HG03378 (cell line): ENCODE data around the gene AFG3L2.
"Not testable (repeated sequence)": the region's sequence is repeated elsewhere in the genome, so short reads cannot be mapped to it uniquely, and the experiment has no call there.

Experiments used
- ATAC-seq: cut with Tn5 transposase; IDR thresholded peaks from one replicate; pipeline ENCODE4 v1.9.1; 2021; ENCODE audit warnings: mild to moderate bottlenecking, moderate library complexity; ENCODE audit not compliant: unreplicated experiment

The AFG3L2 gene

GRCh38 chr18:12376754-12377555, at the start of gene AFG3L2:
Gene AFG3L2 (minus strand): TSS chr18:12377227. CDS start chr18:12377082, 145 bp downstream.
- peak; percentile 68 for ATAC-seq

- ATAC-seq: no peak
Measured at GRCh38 chr18:12424252-12424651, 47.2 kb upstream of the AFG3L2 start.

- ATAC-seq: no peak
Measured at GRCh38 chr18:12423820-12424219, 46.8 kb upstream of the AFG3L2 start.

- ATAC-seq: no peak
Measured at GRCh38 chr18:12423393-12423792, 46.4 kb upstream of the AFG3L2 start.

- ATAC-seq: no peak
Measured at GRCh38 chr18:12422936-12423335, 45.9 kb upstream of the AFG3L2 start.

- no peak for ATAC-seq
Measured at GRCh38 chr18:12421732-12422131, 44.7 kb upstream of the AFG3L2 start.

- no peak for ATAC-seq
Measured at GRCh38 chr18:12420821-12421421, 43.9 kb upstream of the AFG3L2 start.

- ATAC-seq: no peak
Measured at GRCh38 chr18:12417687-12418086, 40.7 kb upstream of the AFG3L2 start.

- no peak for ATAC-seq
Measured at GRCh38 chr18:12416098-12416729, 39.2 kb upstream of the AFG3L2 start.

- ATAC-seq: no peak
Measured at GRCh38 chr18:12411456-12411855, 34.4 kb upstream of the AFG3L2 start.

- ATAC-seq: not testable (repeated sequence)
Measured at GRCh38 chr18:12410747-12411146, 33.7 kb upstream of the AFG3L2 start.

GRCh38 chr18:12410081-12410481, 33.1 kb upstream of the AFG3L2 start:
- ATAC-seq: no peak

- ATAC-seq: no peak
Measured at GRCh38 chr18:12409469-12409868, 32.4 kb upstream of the AFG3L2 start.

- no peak for ATAC-seq
Measured at GRCh38 chr18:12408247-12408869, 31.3 kb upstream of the AFG3L2 start.

GRCh38 chr18:12406371-12407111, 29.5 kb upstream of the AFG3L2 start:
- no peak for ATAC-seq

GRCh38 chr18:12405066-12405465, 28.0 kb upstream of the AFG3L2 start:
- no peak for ATAC-seq

- no peak for ATAC-seq
Measured at GRCh38 chr18:12403601-12404506, 26.8 kb upstream of the AFG3L2 start.

- ATAC-seq: no peak
Measured at GRCh38 chr18:12401881-12402280, 24.9 kb upstream of the AFG3L2 start.

- no peak for ATAC-seq
Measured at GRCh38 chr18:12399231-12399630, 22.2 kb upstream of the AFG3L2 start.

GRCh38 chr18:12398625-12399024, 21.6 kb upstream of the AFG3L2 start:
- ATAC-seq: no peak
